ENCODE measurements around the gene TSHZ1. TPM values are rescaled to one million over a fixed set of nuclear protein-coding genes. Genes with fewer than 3 reads are reported as not detected.

Gene TSHZ1
- total and polyA plus RNA-seq, 2 experiments from 2014 or later, result 0.23 to 0.38 TPM

GRCh38 chr18:75264926-75265597, 54.5 kb downstream of the TSHZ1 start (continued):
- TF ChIP-seq, protein P1, sequence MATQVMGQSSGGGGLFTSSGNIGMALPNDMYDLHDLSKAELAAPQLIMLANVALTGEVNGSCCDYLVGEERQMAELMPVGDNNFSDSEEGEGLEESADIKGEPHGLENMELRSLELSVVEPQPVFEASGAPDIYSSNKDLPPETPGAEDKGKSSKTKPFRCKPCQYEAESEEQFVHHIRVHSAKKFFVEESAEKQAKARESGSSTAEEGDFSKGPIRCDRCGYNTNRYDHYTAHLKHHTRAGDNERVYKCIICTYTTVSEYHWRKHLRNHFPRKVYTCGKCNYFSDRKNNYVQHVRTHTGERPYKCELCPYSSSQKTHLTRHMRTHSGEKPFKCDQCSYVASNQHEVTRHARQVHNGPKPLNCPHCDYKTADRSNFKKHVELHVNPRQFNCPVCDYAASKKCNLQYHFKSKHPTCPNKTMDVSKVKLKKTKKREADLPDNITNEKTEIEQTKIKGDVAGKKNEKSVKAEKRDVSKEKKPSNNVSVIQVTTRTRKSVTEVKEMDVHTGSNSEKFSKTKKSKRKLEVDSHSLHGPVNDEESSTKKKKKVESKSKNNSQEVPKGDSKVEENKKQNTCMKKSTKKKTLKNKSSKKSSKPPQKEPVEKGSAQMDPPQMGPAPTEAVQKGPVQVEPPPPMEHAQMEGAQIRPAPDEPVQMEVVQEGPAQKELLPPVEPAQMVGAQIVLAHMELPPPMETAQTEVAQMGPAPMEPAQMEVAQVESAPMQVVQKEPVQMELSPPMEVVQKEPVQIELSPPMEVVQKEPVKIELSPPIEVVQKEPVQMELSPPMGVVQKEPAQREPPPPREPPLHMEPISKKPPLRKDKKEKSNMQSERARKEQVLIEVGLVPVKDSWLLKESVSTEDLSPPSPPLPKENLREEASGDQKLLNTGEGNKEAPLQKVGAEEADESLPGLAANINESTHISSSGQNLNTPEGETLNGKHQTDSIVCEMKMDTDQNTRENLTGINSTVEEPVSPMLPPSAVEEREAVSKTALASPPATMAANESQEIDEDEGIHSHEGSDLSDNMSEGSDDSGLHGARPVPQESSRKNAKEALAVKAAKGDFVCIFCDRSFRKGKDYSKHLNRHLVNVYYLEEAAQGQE (IDR thresholded peaks at IDR 0.05; ENCODE audit: unreplicated experiment), result no peak
- TF ChIP-seq ETS1 (IDR thresholded peaks at IDR 0.05) (no peak), JUNB (IDR thresholded peaks at IDR 0.05; ENCODE audit: unreplicated experiment) (no peak), CREB1 (CRISPR knock-in tag; IDR thresholded peaks at IDR 0.05; ENCODE audit: low read depth) (no peak), EZH2phosphoT487 (IDR thresholded peaks at IDR 0.05; ENCODE audit: unreplicated experiment) (no peak), NANOG (IDR thresholded peaks at IDR 0.05; ENCODE audit: borderline replicate concordance) (no peak), POLR2AphosphoS5 (IDR thresholded peaks at IDR 0.05; ENCODE audit: low read depth) (no peak), ZNF114 (CRISPR knock-in tag; IDR thresholded peaks at IDR 0.05) (no peak), ZNF331 (CRISPR knock-in tag; IDR thresholded peaks at IDR 0.05; ENCODE audit: low read depth) (no peak), STAT1 (IDR thresholded peaks at IDR 0.05; ENCODE audit: unreplicated experiment) (no peak)
- TF ChIP-seq, protein P2, sequence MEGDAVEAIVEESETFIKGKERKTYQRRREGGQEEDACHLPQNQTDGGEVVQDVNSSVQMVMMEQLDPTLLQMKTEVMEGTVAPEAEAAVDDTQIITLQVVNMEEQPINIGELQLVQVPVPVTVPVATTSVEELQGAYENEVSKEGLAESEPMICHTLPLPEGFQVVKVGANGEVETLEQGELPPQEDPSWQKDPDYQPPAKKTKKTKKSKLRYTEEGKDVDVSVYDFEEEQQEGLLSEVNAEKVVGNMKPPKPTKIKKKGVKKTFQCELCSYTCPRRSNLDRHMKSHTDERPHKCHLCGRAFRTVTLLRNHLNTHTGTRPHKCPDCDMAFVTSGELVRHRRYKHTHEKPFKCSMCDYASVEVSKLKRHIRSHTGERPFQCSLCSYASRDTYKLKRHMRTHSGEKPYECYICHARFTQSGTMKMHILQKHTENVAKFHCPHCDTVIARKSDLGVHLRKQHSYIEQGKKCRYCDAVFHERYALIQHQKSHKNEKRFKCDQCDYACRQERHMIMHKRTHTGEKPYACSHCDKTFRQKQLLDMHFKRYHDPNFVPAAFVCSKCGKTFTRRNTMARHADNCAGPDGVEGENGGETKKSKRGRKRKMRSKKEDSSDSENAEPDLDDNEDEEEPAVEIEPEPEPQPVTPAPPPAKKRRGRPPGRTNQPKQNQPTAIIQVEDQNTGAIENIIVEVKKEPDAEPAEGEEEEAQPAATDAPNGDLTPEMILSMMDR (conservative IDR thresholded peaks at IDR 0.05; ENCODE audit: low read depth in 2 of 2), result no peak

- no peak overlapping the region for H3K4me3 Mint-ChIP-seq
- TF ChIP-seq CREB1 (CRISPR knock-in tag; IDR thresholded peaks at IDR 0.05; ENCODE audit: low read depth) (no peak), JUNB (IDR thresholded peaks at IDR 0.05; ENCODE audit: unreplicated experiment) (no peak), ZNF331 (CRISPR knock-in tag; IDR thresholded peaks at IDR 0.05; ENCODE audit: low read depth) (no peak), NANOG (IDR thresholded peaks at IDR 0.05; ENCODE audit: borderline replicate concordance) (no peak), STAT1 (IDR thresholded peaks at IDR 0.05; ENCODE audit: unreplicated experiment) (no peak), EZH2 (IDR thresholded peaks at IDR 0.05; ENCODE audit: low read depth, unreplicated experiment) (no peak), EZH2phosphoT487 (IDR thresholded peaks at IDR 0.05; ENCODE audit: unreplicated experiment) (no peak), ETS1 (IDR thresholded peaks at IDR 0.05) (no peak), ZNF114 (CRISPR knock-in tag; IDR thresholded peaks at IDR 0.05) (no peak)
- TF ChIP-seq, protein P1 (IDR thresholded peaks at IDR 0.05; ENCODE audit: unreplicated experiment), result no peak
These were observed 55.3 kb downstream of the TSHZ1 start for GRCh38 chr18:75265872-75266271.

More at GRCh38 chr18:75265872-75266271, 55.3 kb downstream of the TSHZ1 start:
- Histone ChIP-seq H3K9me2 (ENCODE audit: insufficient read depth) (no peaks in the 10 kb centered on the region), H3K4me2 (no peak overlapping the region), H3K4me1 (ENCODE audit: insufficient read depth) (peaks cover 7% of the 10 kb centered on the region), H3K4me3 (no peak overlapping the region), H3K36me3 (ENCODE audit: insufficient read depth) (no peaks in the 10 kb centered on the region), H4K20me1 (replicated peaks; ENCODE audit: insufficient read depth) (no peaks in the 10 kb centered on the region), H2AFZ (peak overlapping the region; percentile 54; the same call in 1 of the 2 replicates), H3K27ac (ENCODE audit: low read depth) (no peak overlapping the region), H3K27me3 (ENCODE audit: insufficient read depth) (no peaks in the 10 kb centered on the region), H3K79me2 (replicated peaks; ENCODE audit: insufficient read depth) (no peaks in the 10 kb centered on the region), H3F3A (replicated peaks; ENCODE audit: low read depth) (no peaks in the 10 kb centered on the region)
- H3K9me3 Mint-ChIP-seq, result no peaks in the 10 kb centered on the region
- no peaks in the 10 kb centered on the region for H3K27me3 Mint-ChIP-seq (ENCODE audit: insufficient read depth, low read depth, poor library complexity)
- no peaks in the 10 kb centered on the region for H3K36me3 Mint-ChIP-seq (ENCODE audit: low read depth)
- DNase-seq (ENCODE audit: low spot score), result no peak
- ATAC-seq, result no peak
- H3K27ac Mint-ChIP-seq, result no peak overlapping the region
- H3K4me1 Mint-ChIP-seq, result peaks cover 18% of the 10 kb centered on the region; the same call in 2 of the 3 replicates

Measured in GM23338 (cell line).